PC-3 (cell line): ENCODE data around the gene AGXT. TPM values are rescaled to one million over a fixed set of nuclear protein-coding genes. Genes with fewer than 3 reads are reported as not detected.

Experiments
- ATAC-seq: fragments of 200-7000 bp; cut with Tn5 transposase; 2 replicates; pipeline ENCODE4 v1.9.1; 2020; ENCODE audit warnings: mild to moderate bottlenecking, moderate library complexity
- BruUV-seq: library from RNA; stranded (reverse); fragments of 400-500 nt; replicated peaks from 2 replicates; lab custom pipeline; 2021; lab: Mats Ljungman, UMichigan
- CTCF ChIA-PET: fragments of 300-600 bp; sonication (Branson Sonifier 250); formaldehyde crosslinking; loops from one replicate; lab custom pipeline; 2022; ENCODE audit warnings: antibody characterized with exemption; lab: Charles Lee
- POLR2A ChIA-PET: fragments of 300-600 bp; sonication (Branson Sonifier 250); formaldehyde crosslinking; loops from one replicate; lab custom pipeline; 2022; ENCODE audit warnings: antibody characterized with exemption; ENCODE audit not compliant: unreplicated experiment; lab: Charles Lee
- DNase-seq: peaks from one replicate; pipeline ENCODE4 v3.0.0-alpha.2; 2015
- H2AFZ ChIP-seq: fragments of 300-600 bp; sonication (generic); 2 replicates; pipeline ENCODE4 v1.6.0; 2016; ENCODE audit warnings: antibody characterized with exemption, low read length
- H3F3A ChIP-seq: fragments of 300-600 bp; sonication (generic); one replicate; pipeline ENCODE4 v1.6.0; 2017; ENCODE audit warnings: antibody characterized with exemption, low read length, control low read depth, mild to moderate bottlenecking; ENCODE audit not compliant: unreplicated experiment
- H3K27ac ChIP-seq: fragments of 300-600 bp; sonication (generic); 2 replicates; pipeline ENCODE4 v1.5.1; 2016; ENCODE audit warnings: mild to moderate bottlenecking, low read length
- H3K27me3 ChIP-seq: fragments of 300-600 bp; sonication (generic); 2 replicates; pipeline ENCODE4 v1.6.1; 2016; ENCODE audit warnings: low read length, mixed read lengths
- H3K36me3 ChIP-seq: fragments of 300-600 bp; sonication (generic); 2 replicates; pipeline ENCODE4 v1.6.1; 2016; ENCODE audit warnings: low read depth, mixed run types, low read length, mixed read lengths
- H3K4me1 ChIP-seq: fragments of 300-600 bp; sonication (generic); 2 replicates; pipeline ENCODE4 v1.5.1; 2016; ENCODE audit warnings: low read length; ENCODE audit not compliant: insufficient read depth
- H3K4me2 ChIP-seq: fragments of 300-600 bp; sonication (generic); 2 replicates; pipeline ENCODE4 v1.6.0; 2016; ENCODE audit warnings: low read length
- H3K4me3 ChIP-seq: fragments of 300-600 bp; sonication (generic); 2 replicates; pipeline ENCODE4 v1.5.1; 2016; ENCODE audit warnings: mild to moderate bottlenecking, low read length, mixed read lengths
- H3K79me2 ChIP-seq: fragments of 300-600 bp; sonication (generic); 2 replicates; pipeline ENCODE4 v1.6.1; 2017; ENCODE audit warnings: low read length, mixed read lengths
- H3K9ac ChIP-seq: fragments of 300-600 bp; sonication (generic); 2 replicates; pipeline ENCODE4 v1.6.0; 2016; ENCODE audit warnings: mild to moderate bottlenecking, low read length
- H3K9me2 ChIP-seq: fragments of 300-600 bp; sonication (generic); replicated peaks from 2 replicates; pipeline ENCODE4 v1.6.1; 2016; ENCODE audit warnings: mixed run types, low read length, mixed read lengths
- H3K9me3 ChIP-seq: fragments of 300-600 bp; sonication (generic); 2 replicates; pipeline ENCODE4 v1.6.1; 2016; ENCODE audit warnings: low read length, mixed read lengths
- H4K20me1 ChIP-seq: fragments of 300-600 bp; sonication (generic); 2 replicates; pipeline ENCODE4 v1.6.1; 2016; ENCODE audit warnings: low read length, mixed read lengths
- EZH2 ChIP-seq: fragments of 300-600 bp; sonication (generic); IDR thresholded peaks from one replicate; pipeline ENCODE4 v1.6.1; 2017; ENCODE audit warnings: antibody characterized with exemption, mild to moderate bottlenecking, low read length; ENCODE audit not compliant: unreplicated experiment
- EZH2phosphoT487 ChIP-seq: fragments of 300-600 bp; sonication (generic); IDR thresholded peaks from 2 replicates; pipeline ENCODE4 v1.6.1; 2018; ENCODE audit warnings: mild to moderate bottlenecking, antibody characterized with exemption, low read length, borderline replicate concordance
- intact Hi-C: fragments of 100-400 bp; cut with micrococcal nuclease; formaldehyde crosslinking; loops from 2 replicates; pipeline ENCODE4 v1.9.0; 2023
- total RNA-seq: library from RNA; depleted of rRNA; stranded (reverse); fragments of >200 nt; gene quantifications from 2 replicates; pipeline ENCODE4 v1.2.3, GENCODE V29; 2014
- TF ChIP-seq, protein P1 (sequence below): fragments of 300-600 bp; sonication (generic); conservative IDR thresholded peaks from 2 replicates; pipeline ENCODE4 v1.5.1; 2017; ENCODE audit warnings: antibody characterized with exemption, low read depth, mild to moderate bottlenecking, low read length

The AGXT gene
- total RNA-seq, 1 experiment from 2014 or later = not detected

DNA sequence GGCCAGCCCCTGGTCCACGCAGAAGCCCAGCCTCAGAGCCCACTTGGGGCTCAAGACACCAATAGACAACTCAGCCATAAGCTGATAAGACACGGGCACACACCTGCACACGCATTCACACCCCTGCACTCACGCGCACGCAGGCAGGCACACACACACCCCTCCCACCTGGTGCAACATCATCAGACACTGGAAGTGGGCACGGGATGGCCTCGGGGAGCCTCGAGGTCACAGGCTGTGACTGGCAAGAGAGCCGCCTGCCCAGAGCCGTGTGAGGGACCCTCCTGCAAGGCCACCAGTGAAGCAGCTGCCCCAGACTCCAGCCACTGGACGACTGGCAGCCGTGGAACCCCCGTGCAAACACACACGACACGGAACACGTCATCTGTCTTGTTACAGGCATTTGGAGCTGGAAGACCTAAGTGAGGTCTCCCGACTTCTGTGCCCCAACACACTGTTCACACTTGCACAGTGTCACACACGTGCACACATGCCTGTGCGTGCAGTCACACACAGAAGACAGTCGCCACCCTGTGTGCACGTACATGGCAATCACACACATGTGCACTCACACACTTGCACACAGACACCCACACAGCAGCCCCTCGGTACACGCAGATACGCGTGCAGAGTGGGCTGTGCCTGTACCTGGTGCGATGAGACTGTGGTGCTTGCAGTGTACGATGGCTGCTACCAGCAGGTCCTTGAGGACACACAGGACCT lies 26.4 kb downstream of the AGXT start:
- Histone ChIP-seq H3K4me3 (no peak overlapping the region), H4K20me1 (no peaks in the 10 kb centered on the region), H3K9me3 (no peaks in the 10 kb centered on the region), H3K9me2 (no peaks in the 10 kb centered on the region), H3K4me1 (peaks cover 20% of the 10 kb centered on the region), H3F3A (no peaks in the 10 kb centered on the region), H3K27me3 (no peaks in the 10 kb centered on the region), H3K79me2 (no peaks in the 10 kb centered on the region), H2AFZ (no peak overlapping the region), H3K9ac (no peak overlapping the region), H3K27ac (no peak overlapping the region), H3K4me2 (no peak overlapping the region), H3K36me3 (no peaks in the 10 kb centered on the region)
- ChIA-PET CTCF (no interaction called here), POLR2A (no interaction called here)
- ATAC-seq = no peak
- no TSS peak for BruUV-seq
- no peak for DNase-seq
- TF ChIP-seq EZH2phosphoT487 (no peak), EZH2 (no peak)
- TF ChIP-seq, protein P1, sequence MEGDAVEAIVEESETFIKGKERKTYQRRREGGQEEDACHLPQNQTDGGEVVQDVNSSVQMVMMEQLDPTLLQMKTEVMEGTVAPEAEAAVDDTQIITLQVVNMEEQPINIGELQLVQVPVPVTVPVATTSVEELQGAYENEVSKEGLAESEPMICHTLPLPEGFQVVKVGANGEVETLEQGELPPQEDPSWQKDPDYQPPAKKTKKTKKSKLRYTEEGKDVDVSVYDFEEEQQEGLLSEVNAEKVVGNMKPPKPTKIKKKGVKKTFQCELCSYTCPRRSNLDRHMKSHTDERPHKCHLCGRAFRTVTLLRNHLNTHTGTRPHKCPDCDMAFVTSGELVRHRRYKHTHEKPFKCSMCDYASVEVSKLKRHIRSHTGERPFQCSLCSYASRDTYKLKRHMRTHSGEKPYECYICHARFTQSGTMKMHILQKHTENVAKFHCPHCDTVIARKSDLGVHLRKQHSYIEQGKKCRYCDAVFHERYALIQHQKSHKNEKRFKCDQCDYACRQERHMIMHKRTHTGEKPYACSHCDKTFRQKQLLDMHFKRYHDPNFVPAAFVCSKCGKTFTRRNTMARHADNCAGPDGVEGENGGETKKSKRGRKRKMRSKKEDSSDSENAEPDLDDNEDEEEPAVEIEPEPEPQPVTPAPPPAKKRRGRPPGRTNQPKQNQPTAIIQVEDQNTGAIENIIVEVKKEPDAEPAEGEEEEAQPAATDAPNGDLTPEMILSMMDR = no peak
- intact Hi-C loops = no loop called here

DNA sequence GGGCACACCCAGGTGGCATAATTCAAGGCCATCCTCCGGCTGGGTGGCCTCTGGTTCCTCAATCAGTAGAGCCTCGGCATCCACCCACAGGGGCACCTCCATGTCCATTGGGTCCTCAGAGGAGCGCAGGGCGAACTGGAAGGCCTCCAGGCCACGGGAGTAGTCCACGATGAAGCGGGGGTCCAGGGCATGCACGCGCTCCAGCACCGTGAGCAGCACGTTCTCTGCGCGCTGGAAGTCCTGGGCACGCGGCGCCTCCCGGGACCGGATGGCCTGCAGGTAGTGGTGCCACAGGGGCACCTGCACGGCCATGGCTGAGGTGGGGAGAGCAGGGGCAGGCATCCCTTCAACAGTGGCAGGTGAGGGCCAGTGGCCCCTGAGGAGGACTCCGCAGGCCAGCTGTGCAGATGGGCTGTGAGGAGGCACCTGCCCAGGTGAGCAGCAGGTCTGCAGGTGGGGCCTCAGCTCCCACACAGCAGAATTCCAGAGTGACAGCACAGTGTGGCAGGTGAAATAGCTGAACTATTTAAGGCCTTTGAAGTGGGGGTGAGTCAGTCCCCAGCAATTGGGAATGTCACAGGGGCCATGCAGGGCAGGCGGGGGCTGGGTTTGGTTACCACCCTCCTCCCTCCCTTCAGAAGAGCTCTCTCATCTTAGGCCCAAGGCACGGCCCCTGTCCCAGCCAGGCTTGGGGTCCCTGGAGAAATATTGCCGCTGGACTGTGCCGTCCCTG lies 27.2 kb downstream of the AGXT start, which contains the start of gene MAB21L4:
Gene MAB21L4, minus strand, starts transcription at position 501 of the 733 bp plus-strand sequence. Its CDS starts 159 bp downstream, at position 342.
- Histone ChIP-seq H2AFZ (no peak within 1 kb of the TSS), H3K27ac (no peak within 1 kb of the TSS), H4K20me1 (no peaks in the 10 kb centered on the region), H3K79me2 (no peaks in the 10 kb centered on the region), H3K9me3 (no peaks in the 10 kb centered on the region), H3K9ac (no peak within 1 kb of the TSS), H3F3A (no peaks in the 10 kb centered on the region), H3K4me3 (no peak within 1 kb of the TSS), H3K4me1 (peaks cover 20% of the 10 kb centered on the region), H3K27me3 (no peaks in the 10 kb centered on the region), H3K9me2 (no peaks in the 10 kb centered on the region), H3K4me2 (0 out of 2 replicates have a peak within 1 kb of the TSS, but pooled peaks have one; percentile 42), H3K36me3 (no peaks in the 10 kb centered on the region)
- ChIA-PET CTCF (no interaction called here), POLR2A (no interaction called here)
- no TSS peak for BruUV-seq
- intact Hi-C loops = no loop called here
- TF ChIP-seq EZH2phosphoT487 = no peak
- DNase-seq = peak; percentile 72
- peak; percentile 52 for ATAC-seq

DNA sequence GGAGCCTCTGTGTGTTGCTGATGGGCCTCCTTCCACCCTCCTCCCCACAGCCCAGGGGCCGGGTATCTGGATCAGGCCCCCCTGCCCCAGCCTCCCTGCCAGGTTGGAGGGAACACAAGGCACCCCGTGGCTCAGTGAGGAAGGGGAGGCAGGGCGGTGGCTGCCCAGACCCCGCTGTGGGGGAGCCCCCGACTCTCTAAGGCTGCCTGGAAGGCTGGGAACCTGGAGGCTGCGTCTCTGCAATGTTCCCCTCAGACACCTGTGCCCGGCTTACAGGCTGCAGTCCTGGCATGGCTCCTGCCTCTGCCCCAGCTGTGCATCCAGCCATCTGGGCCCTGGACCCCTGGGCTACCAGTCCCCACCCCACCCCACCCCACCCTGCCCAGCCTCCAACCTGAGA lies 27.8 kb downstream of the AGXT start:
- Histone ChIP-seq H3K4me3 (no peak overlapping the region), H3K4me1 (peaks cover 20% of the 10 kb centered on the region), H3K27me3 (no peaks in the 10 kb centered on the region), H3K4me2 (0 out of 2 replicates have a peak overlapping the region, but pooled peaks have one; percentile 42), H3K9ac (no peak overlapping the region), H2AFZ (no peak overlapping the region), H3K79me2 (no peaks in the 10 kb centered on the region), H3K36me3 (no peaks in the 10 kb centered on the region), H3K27ac (no peak overlapping the region), H4K20me1 (no peaks in the 10 kb centered on the region), H3F3A (no peaks in the 10 kb centered on the region), H3K9me3 (no peaks in the 10 kb centered on the region), H3K9me2 (no peaks in the 10 kb centered on the region)
- ChIA-PET CTCF (no interaction called here), POLR2A (no interaction called here)
- TF ChIP-seq EZH2 (no peak), EZH2phosphoT487 (no peak)
- TF ChIP-seq, protein P1 = no peak
- ATAC-seq (no peak; the same call in 1 of the 2 replicates), DNase-seq (no peak)
- intact Hi-C loops = no loop called here
- BruUV-seq = no TSS peak
